ENCODE data around the gene TUBB.
"Not testable (repeated sequence)": the region's sequence is repeated elsewhere in the genome, so short reads cannot be mapped to it uniquely, and the experiment has no call there.

Gene TUBB

DNA sequence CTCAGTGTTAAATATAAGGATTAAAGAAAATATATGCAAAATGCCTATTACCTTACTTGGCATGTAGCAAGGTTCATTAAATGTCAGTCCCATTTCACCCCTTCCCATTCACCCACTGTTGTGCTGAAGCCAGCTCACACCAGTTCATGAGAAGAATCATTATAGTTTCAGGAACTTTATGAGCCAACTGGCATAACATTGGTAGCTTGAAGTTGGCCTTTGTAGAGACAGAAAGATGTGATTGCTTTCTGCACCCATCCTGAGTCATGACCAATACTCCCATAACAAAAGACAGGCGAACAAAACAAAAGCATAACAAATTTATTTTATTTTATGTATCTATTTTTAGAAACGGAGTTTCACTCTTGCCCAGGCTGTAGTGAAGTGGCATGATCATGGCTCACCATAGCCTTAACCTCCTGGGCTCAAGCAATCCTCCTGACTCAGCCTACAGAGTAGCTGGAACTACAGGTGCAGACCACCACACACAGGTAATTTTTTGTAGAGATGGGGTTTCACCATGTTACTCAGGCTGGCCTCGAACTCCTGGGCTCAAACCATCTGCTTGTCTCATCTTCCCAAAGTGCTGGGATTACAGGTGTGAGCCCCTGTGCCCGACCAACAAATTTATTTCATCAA lies 41.8 kb downstream of the TUBB start:
- H3K4me3 ChIP-seq (replicated peaks; ENCODE audit: low read depth, low read length): no peak overlapping the region
- no peak for DNase-seq (ENCODE audit: extremely low read depth, low read depth)
- TF ChIP-seq CTCF (IDR thresholded peaks at IDR 0.05; ENCODE audit: low read depth, low read length, missing control alignments): no peak

- no peak overlapping the region for H3K4me3 ChIP-seq (replicated peaks; ENCODE audit: low read depth, low read length)
- no peak for DNase-seq (ENCODE audit: extremely low read depth, low read depth)
- no peak for TF ChIP-seq CTCF (IDR thresholded peaks at IDR 0.05; ENCODE audit: low read depth, low read length, missing control alignments)
Measured at GRCh38 chr6:30763155-30763617, 43.0 kb downstream of the TUBB start.

DNA sequence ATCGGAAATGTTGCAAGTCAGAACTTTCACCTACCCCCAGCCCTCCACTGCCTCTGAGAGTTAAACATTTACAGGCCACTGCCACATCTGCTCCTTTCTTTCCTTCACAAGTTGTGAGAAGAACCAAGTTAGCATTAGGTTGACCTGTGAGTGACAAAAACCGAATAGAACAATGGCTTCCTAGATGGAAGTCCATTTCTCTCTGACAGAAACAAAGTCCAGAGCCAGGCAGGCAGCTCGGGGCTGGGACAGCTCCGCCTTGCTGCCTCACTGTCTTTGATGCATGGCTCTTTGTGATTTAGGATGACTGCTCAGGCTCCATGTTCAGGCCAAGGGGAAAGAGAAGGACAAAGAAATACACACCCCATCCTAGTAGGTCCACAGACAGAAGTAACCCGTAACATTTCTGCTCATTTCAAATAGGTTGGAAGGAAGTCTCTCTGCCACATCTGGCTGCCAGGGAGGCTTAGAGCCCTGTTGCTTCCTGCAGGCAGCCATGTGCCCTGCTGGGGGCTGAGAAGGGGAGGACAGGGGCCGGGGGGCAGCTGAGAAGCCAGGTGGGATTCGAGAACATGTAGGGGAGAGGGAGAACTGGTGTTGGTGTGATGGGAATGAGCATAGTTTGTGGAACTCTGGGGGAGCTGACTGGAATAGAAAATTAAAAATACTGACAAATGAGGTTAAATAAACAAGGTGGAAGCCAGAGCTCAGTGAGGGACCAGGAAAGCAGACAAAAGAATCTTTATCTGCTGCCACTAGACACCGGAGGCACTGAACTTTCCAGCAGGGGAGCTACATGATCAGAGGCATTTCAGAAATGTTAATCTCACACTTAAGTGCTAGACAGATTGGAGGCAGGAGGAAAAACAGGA lies 43.7 kb downstream of the TUBB start:
- no peak for TF ChIP-seq CTCF (IDR thresholded peaks at IDR 0.05; ENCODE audit: low read depth, low read length, missing control alignments)
- H3K4me3 ChIP-seq (replicated peaks; ENCODE audit: low read depth, low read length): no peak overlapping the region
- no peak for DNase-seq (ENCODE audit: extremely low read depth, low read depth)

DNA sequence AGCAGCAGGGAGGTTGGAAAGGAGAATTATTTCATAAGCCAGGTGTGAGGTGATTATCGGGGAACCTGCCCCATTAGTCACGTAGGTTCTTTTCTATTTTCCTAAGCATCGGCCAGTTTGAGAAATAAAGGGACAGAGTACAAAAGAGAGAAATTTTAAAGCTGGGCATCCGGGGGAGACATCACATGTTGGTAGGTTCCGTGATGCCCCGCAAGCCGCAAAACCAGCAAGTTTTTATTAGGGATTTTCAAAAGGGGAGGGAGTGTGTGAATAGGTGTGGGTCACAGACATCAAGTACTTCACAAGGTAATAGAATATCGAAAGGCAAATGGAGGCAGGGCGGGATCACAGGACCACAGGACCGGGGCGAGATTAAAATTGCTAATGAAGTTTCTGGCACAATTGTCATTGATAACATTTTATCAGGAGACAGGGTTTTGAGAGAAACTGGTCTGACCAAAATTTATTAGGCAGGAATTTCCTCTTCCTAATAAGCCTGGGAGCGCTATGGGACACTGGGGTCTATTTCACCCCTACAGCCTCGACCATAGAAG lies 44.4 kb downstream of the TUBB start:
- DNase-seq (ENCODE audit: extremely low read depth, low read depth); H3K4me3 ChIP-seq (replicated peaks; ENCODE audit: low read depth, low read length): not testable (repeated sequence)

DNA sequence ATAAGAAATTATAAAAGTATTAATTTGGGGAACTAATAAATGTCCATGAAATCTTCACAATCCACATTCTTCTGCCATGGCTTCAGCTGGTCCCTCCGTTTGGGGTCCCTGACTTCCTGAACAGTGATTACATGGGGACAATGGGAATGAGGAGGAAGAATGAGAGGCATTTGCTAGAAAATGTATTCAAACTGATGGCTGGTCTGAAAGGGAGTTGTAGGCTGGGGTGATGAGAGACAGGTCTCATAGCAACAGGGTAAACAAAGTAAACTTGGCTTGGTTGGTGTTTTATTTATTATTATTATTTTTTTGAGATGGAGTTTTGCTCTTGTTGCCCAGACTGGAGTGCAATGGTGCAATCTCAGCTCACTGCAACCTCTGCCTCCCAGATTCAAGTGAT lies 45.3 kb downstream of the TUBB start:
- not testable (repeated sequence) for DNase-seq (ENCODE audit: extremely low read depth, low read depth); H3K4me3 ChIP-seq (replicated peaks; ENCODE audit: low read depth, low read length)

DNA sequence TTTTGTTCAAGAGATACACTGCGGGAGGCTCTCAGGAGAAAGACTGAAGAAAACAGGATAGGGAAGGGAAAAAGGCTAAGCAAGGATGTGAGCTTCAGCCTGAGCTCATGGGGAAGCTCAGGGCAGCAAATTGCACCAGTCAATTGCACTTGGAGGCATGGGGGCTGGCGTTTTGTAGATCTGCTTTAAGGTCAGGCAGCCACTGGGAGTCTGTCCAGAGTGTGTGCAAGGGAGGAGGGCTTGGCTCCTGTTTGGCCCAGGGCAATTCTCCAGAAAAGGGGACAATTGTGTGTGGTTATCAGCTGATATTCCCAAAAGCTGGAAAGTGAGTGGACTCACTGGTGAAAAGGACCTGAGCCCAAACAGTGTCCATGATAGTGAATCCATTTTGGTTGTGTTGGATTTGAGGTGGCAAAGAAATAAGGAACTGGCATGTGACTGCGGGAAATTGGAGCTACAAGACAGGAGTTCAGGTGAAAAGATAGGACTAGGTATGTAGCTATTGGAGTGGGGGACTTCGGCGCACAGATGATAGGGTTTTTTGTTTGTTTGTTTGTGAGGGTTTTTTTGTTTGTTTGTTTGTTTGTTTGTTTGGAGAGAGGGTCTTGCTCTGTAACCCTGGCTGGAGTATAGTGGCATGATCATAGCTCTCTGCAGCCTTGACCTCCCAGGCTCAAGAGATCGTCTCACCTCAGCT lies 46.5 kb downstream of the TUBB start:
- DNase-seq (ENCODE audit: extremely low read depth, low read depth): no peak
- no peak for TF ChIP-seq CTCF (IDR thresholded peaks at IDR 0.05; ENCODE audit: low read depth, low read length, missing control alignments)
- H3K4me3 ChIP-seq (replicated peaks; ENCODE audit: low read depth, low read length): no peak overlapping the region

- no peak for DNase-seq (ENCODE audit: extremely low read depth, low read depth)
- TF ChIP-seq CTCF (IDR thresholded peaks at IDR 0.05; ENCODE audit: low read depth, low read length, missing control alignments): no peak
Measured at GRCh38 chr6:30767158-30767943, 47.2 kb downstream of the TUBB start.

More at GRCh38 chr6:30767158-30767943, 47.2 kb downstream of the TUBB start:
- H3K4me3 ChIP-seq (replicated peaks; ENCODE audit: low read depth, low read length): no peak overlapping the region
